Measurements from ENCODE around the gene TEX51. TPM values are rescaled to one million over a fixed set of nuclear protein-coding genes. Genes with fewer than 3 reads are reported as not detected.

TEX51 gene
- total RNA-seq, 2 experiments from 2014 or later, result not detected

- Histone ChIP-seq H3K9me2 (ENCODE audit: insufficient read depth, low read length) (no peaks in the 10 kb centered on the region), H3K27ac (ENCODE audit: low read depth, low read length, poor library complexity, severe bottlenecking) (no peak overlapping the region), H4K20me1 (ENCODE audit: insufficient read depth, low read length) (no peaks in the 10 kb centered on the region), H3K36me3 (ENCODE audit: insufficient read depth, low read length) (no peaks in the 10 kb centered on the region), H3K4me2 (ENCODE audit: low read length) (no peak overlapping the region), H3K4me3 (ENCODE audit: low read depth, low read length, poor library complexity, severe bottlenecking) (no peak overlapping the region), H3K79me2 (ENCODE audit: insufficient read depth, low read depth, low read length) (no peaks in the 10 kb centered on the region), H2AFZ (ENCODE audit: low read length) (no peak overlapping the region), H3K4me1 (ENCODE audit: insufficient read depth, low read length, poor library complexity, severe bottlenecking) (no peaks in the 10 kb centered on the region), H3K9me3 (ENCODE audit: low read length) (0 out of 2 replicates have a peak, but pooled peaks cover 6% of the 10 kb centered on the region)
- intact Hi-C loops (cut with micrococcal nuclease; ENCODE audit: unreplicated experiment), result no loop called here
- ChIA-PET CTCF (ENCODE audit: unreplicated experiment) (no interaction called here), POLR2A (no interaction called here)
- no peak for TF ChIP-seq CTCF (conservative IDR thresholded peaks at IDR 0.05; ENCODE audit: low read length)
- TF ChIP-seq EZH2phosphoT487 (IDR thresholded peaks at IDR 0.05; ENCODE audit: borderline replicate concordance, low read depth, low read length), result no peak
- no peak for DNase-seq (ENCODE audit: low spot score)
- no TSS peak for BruUV-seq (replicated peaks)
These were observed 32.2 kb upstream of the TEX51 start for GRCh38 chr2:126866451-126866850.

GRCh38 chr2:126874961-126875360 is 23.7 kb upstream of the TEX51 start:
- DNase-seq (ENCODE audit: low spot score), result no peak
- H3K9me3 ChIP-seq (ENCODE audit: low read length), result no peaks in the 10 kb centered on the region
- no peaks in the 10 kb centered on the region for H3K36me3 ChIP-seq (ENCODE audit: insufficient read depth, low read length)
- H3K79me2 ChIP-seq (ENCODE audit: insufficient read depth, low read depth, low read length), result no peaks in the 10 kb centered on the region
- no peak for TF ChIP-seq CTCF (conservative IDR thresholded peaks at IDR 0.05; ENCODE audit: low read length)
- TF ChIP-seq EZH2phosphoT487 (IDR thresholded peaks at IDR 0.05; ENCODE audit: borderline replicate concordance, low read depth, low read length), result no peak
- ChIA-PET POLR2A (no interaction called here), CTCF (ENCODE audit: unreplicated experiment) (no interaction called here)
- no peak overlapping the region for H3K4me2 ChIP-seq (ENCODE audit: low read length)
- no TSS peak for BruUV-seq (replicated peaks)
- H3K4me1 ChIP-seq (ENCODE audit: insufficient read depth, low read length, poor library complexity, severe bottlenecking), result no peaks in the 10 kb centered on the region
- H2AFZ ChIP-seq (ENCODE audit: low read length), result no peak overlapping the region
- no peaks in the 10 kb centered on the region for H3K9me2 ChIP-seq (ENCODE audit: insufficient read depth, low read length)
- no peaks in the 10 kb centered on the region for H4K20me1 ChIP-seq (ENCODE audit: insufficient read depth, low read length)
- H3K27ac ChIP-seq (ENCODE audit: low read depth, low read length, poor library complexity, severe bottlenecking), result no peak overlapping the region
- no peak overlapping the region for H3K4me3 ChIP-seq (ENCODE audit: low read depth, low read length, poor library complexity, severe bottlenecking)
- intact Hi-C loops (cut with micrococcal nuclease; ENCODE audit: unreplicated experiment), result no loop called here

GRCh38 chr2:126876631-126877030 is 22.1 kb upstream of the TEX51 start:
- Histone ChIP-seq H4K20me1 (ENCODE audit: insufficient read depth, low read length) (no peaks in the 10 kb centered on the region), H3K4me3 (ENCODE audit: low read depth, low read length, poor library complexity, severe bottlenecking) (no peak overlapping the region), H3K9me3 (ENCODE audit: low read length) (no peaks in the 10 kb centered on the region), H2AFZ (ENCODE audit: low read length) (no peak overlapping the region), H3K27ac (ENCODE audit: low read depth, low read length, poor library complexity, severe bottlenecking) (no peak overlapping the region), H3K4me1 (ENCODE audit: insufficient read depth, low read length, poor library complexity, severe bottlenecking) (no peaks in the 10 kb centered on the region), H3K4me2 (ENCODE audit: low read length) (no peak overlapping the region), H3K9me2 (ENCODE audit: insufficient read depth, low read length) (no peaks in the 10 kb centered on the region), H3K79me2 (ENCODE audit: insufficient read depth, low read depth, low read length) (no peaks in the 10 kb centered on the region), H3K36me3 (ENCODE audit: insufficient read depth, low read length) (no peaks in the 10 kb centered on the region)
- TF ChIP-seq CTCF (conservative IDR thresholded peaks at IDR 0.05; ENCODE audit: low read length) (no peak), EZH2phosphoT487 (IDR thresholded peaks at IDR 0.05; ENCODE audit: borderline replicate concordance, low read depth, low read length) (no peak)
- no peak for DNase-seq (ENCODE audit: low spot score)
- BruUV-seq (replicated peaks), result no TSS peak
- CTCF ChIA-PET (ENCODE audit: unreplicated experiment), result no interaction called here
- POLR2A ChIA-PET, result interaction anchor here (0.7 kb wide), 1 partner anchor 13 kb away, joined by 3 read pairs; no protein-coding TSS in a partner anchor
- intact Hi-C loops (cut with micrococcal nuclease; ENCODE audit: unreplicated experiment), result no loop called here

Data from OCI-LY7 (cell line).